Activated T-cell treated with anti-CD3 and anti-CD28 coated beads, Interleukin-2, amount 50 U/mL, for 1 hour (primary cell): Measurements from ENCODE around the gene EML3.
"Not testable (repeated sequence)": the region's sequence is repeated elsewhere in the genome, so short reads cannot be mapped to it uniquely, and the experiment has no call there.

ENCODE experiments used
- DNase-seq: peaks from one replicate; pipeline ENCODE4 v3.0.0-alpha.2; 2020

The EML3 gene

GRCh38 chr11:62570903-62571302 lies 41.7 kb downstream of the EML3 start:
- DNase-seq, result not testable (repeated sequence)

- no peak for DNase-seq
Measured at GRCh38 chr11:62569611-62570010, 43.0 kb downstream of the EML3 start.

DNA sequence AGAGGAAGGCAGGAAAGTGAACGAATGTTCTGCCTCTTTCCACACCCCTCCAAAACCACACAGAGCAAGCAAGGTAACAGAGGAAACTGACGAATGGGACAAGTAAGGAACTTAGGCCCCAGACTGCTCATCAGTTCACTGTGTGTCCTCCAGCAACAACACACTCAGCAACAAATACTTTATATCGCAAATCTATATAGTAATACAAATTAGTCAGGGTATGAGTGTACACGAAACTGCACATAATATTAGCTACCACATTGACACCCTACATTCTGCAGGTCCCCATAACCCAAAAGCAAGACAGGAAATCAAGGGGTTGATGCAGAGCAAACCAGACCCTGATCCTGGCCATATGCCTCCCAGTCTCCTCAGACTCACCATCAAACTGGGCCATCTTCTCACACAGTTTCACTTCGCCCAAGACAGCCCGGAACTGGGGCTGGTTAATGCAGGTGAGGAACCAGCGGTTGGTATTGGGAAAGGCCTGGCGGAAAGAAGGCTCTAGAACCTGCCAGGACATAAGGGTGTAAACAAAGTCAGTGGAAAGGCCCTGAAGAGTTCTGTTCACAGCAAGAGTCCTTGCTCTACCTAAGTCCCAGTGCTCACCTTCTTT lies 45.4 kb downstream of the EML3 start:
- no peak for DNase-seq

DNA sequence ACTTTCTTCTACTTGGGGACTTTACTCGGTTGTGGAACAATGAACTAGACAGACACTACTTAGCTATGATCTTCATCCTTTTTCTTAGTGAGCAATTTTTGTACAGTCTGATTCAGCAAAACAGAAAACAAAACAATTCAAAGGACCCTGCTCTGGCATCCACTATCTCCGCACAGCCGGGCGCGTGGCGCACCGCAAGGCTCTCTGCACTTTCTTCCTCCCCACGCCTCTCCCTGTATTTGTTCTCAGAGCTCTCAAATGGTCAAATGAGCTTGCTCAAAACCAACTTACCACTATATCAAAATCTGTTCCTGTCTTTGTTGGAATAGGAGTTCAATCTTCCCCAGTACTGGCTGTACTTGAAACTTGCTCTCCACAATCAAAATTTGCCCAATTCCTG lies 46.3 kb downstream of the EML3 start:
- no peak for DNase-seq

DNA sequence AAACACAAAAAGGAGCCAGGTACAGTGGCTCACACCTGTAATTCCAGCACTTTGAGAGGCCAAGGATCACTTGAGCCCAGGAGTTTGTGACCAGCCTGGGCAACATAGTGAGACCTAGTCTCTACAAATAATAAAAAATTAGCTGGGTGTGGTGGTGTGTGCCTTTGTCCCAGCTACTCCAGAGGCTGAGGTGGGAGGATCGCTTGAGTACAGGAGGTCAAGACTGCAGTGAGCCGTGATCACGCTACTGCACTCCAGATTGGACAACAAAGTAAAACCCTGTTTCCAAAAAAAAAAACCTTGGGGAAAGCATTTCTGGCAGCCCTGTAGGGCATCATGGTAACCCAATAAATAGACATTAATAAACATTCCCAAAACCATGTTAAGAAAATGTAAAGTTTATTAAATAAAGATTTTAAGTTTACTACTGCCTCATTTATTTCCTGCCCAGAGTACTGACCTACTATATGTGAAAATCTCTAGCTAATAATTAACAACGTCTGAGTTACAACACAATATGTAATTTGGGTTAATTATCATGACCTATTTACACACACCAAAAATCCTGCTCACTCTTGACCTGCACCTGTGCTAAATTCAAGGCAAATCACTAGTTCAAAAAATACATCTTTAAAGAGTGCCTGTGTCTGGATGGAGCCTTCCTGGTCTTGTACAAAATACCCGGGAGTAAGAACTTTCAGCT lies 47.3 kb downstream of the EML3 start:
- DNase-seq, result no peak

DNA sequence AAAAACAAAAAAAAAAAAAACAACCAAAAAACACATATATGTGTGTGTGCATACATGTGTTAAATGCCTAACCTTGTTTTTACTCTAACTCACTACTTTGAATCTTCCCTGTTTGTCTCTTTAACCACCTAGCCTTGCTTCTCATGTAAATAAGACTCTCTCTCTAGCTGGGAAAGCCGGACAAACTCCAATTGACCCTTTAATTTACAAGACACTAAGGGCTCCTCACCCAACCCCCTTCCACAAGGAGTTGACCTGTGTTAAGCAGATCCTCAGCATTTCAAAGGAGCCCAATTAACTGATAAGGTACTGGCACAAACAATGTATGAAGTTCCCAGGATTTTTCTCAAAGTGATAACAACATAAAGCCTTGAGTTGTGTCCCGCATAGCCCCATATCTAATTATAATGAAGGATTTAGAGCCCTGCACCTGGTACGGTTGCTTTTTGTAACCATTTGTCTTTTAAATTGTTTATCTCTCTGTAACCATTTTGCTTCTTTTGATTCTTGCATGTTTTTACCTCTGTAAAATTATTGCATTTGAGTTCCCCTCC lies 50.8 kb downstream of the EML3 start:
- DNase-seq, result not testable (repeated sequence)

DNA sequence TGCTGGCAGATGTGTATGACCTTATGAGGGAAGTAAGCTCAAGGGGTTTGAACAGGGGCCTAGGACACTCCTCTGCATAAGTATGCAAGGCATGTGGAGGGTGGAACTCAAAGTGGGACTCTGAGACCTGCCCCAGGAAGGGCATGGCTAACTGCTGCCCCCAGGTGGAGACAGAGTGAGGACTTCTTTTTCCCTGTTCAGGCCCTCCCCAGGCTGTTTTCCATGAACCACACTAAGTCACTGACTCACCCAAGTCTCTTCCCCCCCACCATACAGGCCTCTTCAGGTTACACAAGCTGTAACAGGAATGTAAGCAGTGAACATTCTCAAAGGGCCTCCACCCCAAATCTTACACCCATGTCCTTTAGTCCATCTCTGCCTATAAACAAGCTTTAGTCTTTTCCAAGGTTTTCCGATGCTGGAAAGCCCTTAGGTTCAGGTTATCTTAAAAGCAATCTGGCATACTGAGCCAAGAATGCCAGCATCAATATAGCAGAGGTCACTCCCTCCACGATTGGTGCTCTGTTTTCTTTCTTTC lies 51.9 kb downstream of the EML3 start:
- DNase-seq, result peak; percentile 83

- DNase-seq, result not testable (repeated sequence)
Measured at GRCh38 chr11:62559626-62560025, 52.9 kb downstream of the EML3 start.

DNA sequence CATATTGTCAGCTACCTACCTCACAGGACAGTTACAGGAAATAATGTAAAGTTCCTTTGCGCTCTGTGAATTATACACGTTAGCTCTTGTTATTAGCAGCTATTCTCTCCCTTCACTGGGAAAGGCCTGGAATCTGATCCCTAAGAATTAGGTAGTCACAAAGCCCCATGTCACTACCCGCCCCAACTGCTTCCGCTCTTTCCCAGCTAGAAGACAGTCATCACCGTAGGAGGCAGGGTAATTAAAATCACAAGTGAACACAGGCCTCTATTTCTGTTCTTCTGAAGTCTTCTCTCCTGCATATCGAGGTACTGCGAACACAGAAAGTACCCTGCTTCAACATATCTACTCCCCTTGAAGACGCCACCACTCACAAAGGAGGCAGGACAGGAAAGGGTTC lies 53.4 kb downstream of the EML3 start:
- no peak for DNase-seq

GRCh38 chr11:62558669-62559068 lies 53.9 kb downstream of the EML3 start:
- DNase-seq, result no peak

DNA sequence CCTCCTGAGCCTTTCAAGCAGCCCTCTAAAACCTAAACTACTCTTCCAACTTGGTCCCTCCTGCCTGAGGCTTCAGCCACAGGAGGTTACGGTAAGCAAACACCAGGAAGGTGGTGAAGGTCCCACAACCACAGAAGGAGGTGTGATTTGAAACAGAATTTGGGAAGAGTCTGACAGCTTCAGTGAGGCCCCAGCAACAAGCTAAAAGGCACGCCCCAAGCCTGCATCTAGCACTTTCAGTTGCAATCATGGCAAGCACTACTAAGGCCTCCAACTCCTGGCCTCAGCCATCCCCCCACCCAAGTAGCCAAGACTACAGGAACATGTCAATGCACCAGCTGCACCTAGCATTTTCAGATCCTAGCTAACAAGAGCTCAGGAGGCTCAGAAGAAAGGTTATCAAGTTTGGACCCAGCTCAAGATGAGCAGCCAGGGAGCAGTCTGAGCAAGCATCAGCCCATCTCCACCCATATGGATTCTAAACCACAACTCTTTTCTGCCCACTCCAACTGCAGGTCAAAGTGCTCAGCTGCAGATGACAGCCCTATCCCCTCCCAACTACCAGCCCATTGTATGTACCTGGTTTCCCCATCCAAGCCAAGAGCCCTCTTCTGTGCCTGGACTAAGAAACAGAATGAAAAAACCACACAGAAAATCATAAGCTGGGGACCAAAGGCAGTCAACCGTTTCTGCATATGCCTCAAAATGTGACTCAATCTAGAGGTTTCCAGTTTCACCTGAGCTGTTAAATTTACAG lies 55.5 kb downstream of the EML3 start:
- no peak for DNase-seq

GRCh38 chr11:62556108-62556874 lies 56.3 kb downstream of the EML3 start:
- DNase-seq, result peak; percentile 77

DNA sequence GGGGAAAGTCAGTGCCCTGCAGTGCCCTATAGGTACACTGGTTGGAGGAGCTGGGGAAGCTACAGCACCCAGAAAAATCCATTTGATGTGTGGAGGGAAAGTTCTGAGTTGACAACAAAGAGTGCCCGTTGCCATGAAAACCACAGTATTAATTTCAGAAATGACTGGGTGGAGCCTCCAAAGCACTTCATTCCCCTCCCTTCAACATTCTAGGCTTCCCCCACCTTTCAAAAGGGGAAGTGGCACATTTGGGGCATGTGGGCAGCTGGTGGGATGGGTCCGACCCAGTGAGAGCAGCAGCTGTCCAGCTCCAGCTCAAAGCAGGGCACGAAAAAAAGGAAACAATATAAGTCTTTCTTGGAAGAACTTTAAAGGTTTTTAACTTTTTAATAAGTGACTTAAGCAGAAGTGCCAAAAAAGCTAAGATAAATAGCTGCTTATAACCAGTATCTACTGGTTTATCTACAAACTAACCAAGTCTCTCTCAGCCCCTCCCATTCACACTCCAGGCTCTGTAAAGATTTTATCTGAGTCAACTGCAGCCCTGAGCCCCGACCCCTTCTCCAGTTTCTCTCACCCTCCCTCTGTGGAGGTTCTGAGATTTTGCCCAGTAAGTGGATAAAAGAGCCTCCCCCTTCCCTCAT lies 57.0 kb downstream of the EML3 start:
- DNase-seq, result peak; percentile 68

DNA sequence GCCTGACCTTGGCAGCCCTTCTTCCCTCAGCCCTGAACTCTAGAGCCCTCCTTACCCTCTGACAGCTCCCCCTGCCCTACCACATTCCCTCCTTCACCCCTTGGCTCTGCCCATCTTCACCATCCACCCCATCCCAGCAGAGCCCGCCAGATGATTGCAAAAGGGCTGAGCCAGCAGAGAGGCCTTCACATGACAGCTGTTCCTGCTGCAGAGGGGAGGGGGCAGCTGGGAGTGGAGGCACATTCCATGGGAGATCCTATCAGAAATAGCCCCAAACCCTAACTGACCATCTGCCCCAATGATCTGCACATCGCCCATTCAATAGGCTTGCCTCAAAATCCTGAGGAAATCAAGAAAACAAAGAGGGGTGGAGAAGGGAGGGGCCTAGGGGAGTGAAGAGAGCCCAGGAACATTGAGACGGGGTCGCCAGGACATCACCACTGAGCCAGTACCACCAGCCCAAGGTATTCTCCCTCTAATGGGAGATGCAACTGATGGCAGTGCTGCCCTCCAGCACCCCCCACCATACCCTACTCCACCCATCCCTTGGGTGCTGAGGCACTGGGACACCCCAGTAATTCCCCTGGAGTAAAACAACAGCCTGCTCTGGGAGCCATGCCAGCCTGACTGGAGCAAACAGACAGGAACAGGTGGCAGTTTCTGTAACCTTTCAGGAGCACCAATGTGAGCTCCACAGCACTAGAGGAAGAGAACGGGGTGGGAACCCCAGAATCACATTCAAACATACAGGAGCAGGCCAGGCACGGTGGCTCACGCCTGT lies 58.0 kb downstream of the EML3 start:
- no peak for DNase-seq

DNA sequence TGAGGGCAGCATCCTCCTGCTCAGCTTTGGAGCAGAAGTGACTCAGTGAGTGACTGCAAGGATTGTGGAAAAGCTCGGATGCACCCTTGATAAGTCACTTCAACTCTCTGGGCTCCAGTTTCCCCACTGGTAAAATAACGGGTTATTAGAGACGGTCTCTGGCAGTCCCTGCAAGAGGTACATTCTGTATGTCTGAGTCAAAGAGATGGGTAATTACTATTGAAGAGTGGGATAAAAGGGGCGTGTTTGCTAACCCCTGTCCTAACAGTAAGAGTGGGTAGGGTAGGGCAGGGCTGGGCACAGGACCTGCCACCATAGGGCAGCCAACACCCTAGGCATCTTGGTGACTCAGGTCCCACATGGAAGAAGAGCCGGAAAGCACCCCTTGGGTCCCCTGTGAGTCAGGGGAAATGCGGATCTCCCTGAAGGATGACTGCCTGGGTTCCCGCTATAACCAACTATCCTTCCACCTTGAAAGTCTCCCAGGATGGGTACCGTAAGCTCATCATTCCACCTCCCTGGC lies 58.7 kb downstream of the EML3 start:
- no peak for DNase-seq

DNA sequence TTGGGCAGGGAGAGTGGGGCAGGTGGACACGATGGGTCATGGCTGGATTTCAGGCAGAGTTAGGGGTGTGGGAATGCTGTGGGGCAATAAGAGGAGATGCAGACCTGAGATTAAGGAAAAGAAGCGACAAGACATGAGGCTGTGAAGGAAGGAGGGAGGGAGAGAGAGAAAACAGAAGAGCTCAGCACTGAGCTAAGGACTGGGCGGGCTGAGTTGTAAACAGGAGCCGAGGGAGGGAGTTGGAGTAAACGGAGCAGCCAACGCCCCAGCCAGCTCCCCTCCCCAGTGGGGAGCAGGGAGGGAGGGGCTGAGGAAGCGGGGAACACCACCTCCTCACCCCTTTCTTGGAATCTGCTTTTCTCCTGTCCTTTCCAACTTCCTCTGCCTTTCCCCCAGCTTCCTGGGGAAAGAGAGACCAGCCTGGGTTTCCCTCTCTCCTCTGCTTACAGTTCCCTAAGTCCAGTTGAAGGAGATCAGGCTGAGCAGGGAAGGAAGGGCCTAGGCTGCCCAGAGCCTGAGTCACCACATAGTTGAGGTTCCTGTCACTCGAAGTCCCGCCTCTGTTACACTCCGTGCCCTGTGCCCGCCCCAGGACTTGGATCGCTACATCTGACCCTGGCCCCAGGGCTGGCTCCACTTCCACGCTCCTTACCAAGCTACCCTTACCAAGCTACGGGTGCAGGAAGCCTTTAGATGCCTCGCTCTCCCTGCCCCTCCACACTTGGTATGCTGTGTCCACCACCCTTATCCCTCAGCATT lies 59.3 kb downstream of the EML3 start:
- peak; percentile 73 for DNase-seq

- no peak for DNase-seq
Measured at GRCh38 chr11:62552485-62553079, 60.0 kb downstream of the EML3 start.
